GM15510 (cell line): ENCODE measurements around the gene PITHD1.

Experiments
- POLR2A ChIP-seq: IDR thresholded peaks from 3 replicates; pipeline ENCODE4 v1.6.1; 2011; ENCODE audit warnings: borderline replicate concordance; ENCODE audit not compliant: insufficient read length; ENCODE audit errors: extremely low read depth

PITHD1 gene

DNA sequence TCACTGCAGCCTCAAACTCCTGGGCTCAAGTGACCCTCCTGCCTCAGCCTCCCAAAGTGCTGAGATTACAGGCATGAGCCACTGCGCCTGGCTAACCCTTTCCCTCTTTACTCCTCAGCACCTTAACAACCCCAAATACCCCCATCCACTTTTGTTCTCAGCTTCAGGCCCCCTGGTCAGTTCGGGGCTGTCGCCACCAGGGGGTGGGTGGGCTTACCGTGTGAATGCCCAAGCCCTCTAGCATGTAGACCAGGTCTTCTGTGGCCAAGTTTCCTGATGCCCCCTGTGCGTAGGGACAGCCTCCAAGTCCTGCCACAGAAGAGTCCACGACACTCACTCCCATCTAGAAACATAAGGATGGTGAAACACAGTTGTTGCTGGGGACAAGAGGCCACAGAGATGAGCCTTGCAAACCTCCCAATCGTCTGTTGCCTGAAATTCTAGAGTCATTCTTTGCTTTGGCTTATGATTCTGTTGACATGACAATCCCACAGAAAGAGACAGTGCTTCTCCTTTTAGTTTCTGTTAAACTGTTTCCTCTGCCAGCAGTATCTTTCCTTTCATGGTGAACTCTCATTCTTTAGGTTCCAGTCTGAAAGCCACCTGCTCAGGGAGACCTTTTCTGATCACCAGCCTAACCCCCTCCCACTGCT, 26.1 kb downstream of the PITHD1 start:
- no peak for TF ChIP-seq POLR2A

DNA sequence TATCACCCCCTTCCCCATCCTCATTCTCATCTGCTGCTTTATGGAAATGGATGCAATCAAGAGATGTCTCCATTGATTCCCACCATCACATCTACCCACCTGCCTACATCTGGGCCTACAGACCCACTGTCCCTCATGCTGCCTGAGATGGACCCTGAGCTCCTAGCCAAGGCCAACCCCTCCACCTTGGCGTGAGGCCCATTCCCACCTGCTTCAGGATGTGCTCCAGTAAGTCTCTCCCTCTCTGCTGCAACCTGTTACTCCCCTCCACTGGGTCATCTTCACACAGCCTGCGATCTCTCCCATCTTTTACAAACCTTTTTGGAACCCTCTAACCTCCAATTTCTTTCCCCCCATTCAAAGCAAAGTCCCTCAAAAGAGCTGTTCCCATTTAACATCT, 26.8 kb downstream of the PITHD1 start:
- TF ChIP-seq POLR2A: no peak

DNA sequence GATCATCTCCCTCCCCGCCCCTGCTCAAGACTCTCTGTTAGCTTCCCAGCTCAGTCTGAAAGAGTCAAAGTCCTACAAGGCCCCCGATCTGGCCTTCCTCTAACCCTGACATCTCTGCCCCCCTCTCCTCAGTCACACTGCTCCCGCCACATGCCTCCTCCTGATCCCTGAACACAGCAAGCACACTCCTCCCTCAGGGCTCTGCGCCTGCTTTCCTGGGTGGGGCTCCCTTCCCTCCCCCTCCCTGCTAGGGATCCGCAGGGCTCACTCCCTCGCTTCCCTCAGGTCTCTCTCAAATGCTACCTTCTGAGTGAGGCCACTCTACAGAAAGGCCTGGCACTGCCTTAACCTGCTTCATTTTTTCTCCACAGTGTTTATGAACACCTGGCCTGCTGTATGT, 28.1 kb downstream of the PITHD1 start:
- no peak for TF ChIP-seq POLR2A

DNA sequence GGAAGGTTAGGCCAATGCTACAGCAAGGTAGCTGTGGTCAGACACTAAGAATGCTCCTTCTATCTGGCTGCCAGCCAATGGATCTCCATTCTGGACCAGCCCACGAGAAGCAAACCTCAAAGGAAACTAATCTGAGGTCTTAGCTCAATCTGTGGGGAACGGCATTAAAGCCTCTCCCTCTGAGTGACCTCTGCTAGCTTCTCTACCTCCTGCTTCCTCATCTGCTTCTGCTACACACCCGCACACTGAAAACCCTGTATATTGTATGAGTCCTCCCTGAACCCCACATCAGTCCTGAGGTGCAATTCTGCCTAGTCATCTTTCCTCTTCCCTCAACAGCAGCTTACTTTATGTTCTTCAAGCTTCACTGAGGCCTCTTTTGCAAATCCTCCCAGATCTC, 29.2 kb downstream of the PITHD1 start:
- no peak for TF ChIP-seq POLR2A

- no peak for TF ChIP-seq POLR2A
These were observed 31.5 kb downstream of the PITHD1 start for GRCh38 chr1:23809751-23810171.

- TF ChIP-seq POLR2A: no peak
These were observed 32.8 kb downstream of the PITHD1 start for GRCh38 chr1:23810818-23811540.

- TF ChIP-seq POLR2A: no peak
These were observed 35.8 kb downstream of the PITHD1 start for GRCh38 chr1:23814016-23814415.

DNA sequence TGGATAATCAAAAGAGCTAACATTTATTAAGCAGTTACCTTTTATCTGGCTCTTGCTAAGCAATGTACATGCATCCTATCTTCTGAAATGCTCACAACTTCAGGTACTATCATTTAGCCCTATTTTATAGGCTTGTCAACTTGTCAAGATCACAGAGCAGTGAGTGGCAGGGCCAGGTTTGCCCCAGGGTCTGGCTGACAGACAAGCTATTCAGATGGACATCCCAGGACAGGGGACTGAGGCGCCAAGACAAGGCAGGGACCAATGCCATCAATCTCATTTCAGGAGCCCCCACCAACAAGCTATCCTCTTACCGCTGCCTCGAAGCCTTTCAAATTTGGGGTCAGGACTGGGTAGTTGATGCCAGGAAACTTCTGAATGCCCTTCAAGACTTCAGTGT, 38.1 kb downstream of the PITHD1 start:
- no peak for TF ChIP-seq POLR2A

DNA sequence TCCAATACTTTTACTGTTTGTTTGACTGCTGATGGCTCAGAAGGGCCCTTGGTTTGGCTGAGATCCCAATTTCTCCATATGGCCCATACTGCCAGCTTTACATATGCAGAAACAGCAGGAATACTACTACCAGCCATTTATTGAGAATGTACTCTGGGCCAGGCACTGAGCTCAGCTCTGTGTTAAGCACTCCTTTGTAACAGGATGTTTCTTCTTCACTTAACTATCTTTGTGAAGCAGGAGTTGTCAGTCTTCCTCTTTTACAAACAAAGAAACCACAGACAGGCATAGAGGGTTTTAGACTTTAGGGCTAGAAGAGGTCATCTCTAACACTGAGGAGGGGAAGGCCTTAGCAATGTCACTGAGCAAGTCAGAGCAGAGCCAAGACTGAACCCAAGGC, 38.7 kb downstream of the PITHD1 start:
- TF ChIP-seq POLR2A: no peak

DNA sequence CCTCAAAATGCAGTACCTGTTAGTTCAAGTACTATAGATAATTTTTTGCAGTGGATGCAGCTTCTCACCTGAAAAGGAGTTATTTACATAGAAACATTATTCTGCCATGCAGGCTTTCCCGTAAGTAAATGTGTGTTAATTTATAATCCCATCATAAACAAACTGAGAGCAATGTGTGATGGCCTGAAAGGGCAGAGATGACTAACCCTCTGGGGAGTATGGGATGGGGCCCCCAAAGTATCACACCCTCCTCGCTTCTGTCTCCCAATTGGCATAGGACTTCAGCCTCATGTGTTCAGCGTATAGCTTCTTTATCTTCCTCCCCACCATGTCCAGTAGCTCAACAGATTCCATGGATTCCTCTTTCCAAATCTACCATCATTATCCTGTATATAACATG, 39.4 kb downstream of the PITHD1 start:
- TF ChIP-seq POLR2A: no peak

DNA sequence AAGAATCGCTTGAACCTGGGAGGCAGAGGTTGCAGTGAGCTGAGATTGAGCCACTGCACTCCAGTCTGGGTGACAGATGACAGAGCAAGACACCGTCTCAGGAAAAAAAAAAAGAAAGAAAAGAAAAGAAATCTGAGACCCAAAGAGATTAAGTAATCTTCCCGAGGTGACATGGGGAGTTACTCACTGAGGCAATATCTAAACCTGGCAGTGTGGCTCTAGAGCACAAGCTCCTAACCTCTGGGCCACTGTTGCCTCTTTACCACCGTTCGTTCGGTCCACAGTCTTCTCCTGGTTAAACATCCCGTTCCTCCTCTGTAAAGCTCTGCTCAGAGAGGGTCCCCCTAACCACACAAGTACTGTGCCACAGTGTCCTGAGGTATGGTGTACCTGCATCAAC, 45.5 kb downstream of the PITHD1 start:
- TF ChIP-seq POLR2A: no peak

- no peak for TF ChIP-seq POLR2A
These were observed 46.5 kb downstream of the PITHD1 start for GRCh38 chr1:23824711-23825075.

- peak; percentile 95 for TF ChIP-seq POLR2A
These were observed 47.0 kb downstream of the PITHD1 start, which contains the start of gene HMGCL for GRCh38 chr1:23825076-23825761. Gene HMGCL (minus strand): TSS chr1:23825429. CDS start chr1:23825415, 14 bp downstream.

DNA sequence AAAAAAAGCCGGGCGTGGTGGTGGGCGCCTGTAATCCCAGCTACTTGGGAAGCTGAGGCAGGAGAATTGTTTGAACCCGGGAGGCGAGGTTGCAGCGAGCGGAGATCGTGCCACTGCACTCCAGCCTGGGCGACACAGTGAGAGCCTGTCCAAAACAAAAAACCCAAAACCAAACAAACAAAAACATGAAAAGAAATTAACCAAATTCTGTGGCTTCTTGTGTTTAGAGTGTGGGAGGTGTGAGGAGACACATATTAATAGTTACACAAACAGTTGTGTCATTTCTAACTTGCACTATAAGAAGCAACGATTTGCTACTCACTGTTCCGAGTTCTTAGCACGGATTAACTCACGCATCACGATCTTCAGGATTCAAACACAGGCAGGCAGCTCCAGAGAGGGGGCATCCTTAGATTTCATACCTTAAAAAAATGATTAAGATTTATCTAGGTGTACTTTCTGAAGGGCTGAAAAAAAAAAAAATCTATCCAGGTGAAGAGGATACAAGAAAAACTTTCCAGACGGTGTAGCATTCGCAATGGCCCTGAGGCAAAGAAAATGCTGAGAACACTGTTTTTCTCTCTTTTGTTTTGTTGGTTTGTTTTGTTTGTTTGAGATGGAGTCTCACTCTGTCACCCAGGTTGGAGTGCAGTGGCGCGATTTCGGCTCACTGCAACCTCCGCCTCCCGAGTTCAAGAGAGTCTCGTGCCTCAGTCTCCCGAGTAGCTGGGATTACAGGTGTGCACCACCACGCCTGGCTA, 47.7 kb downstream of the PITHD1 start:
- TF ChIP-seq POLR2A: no peak

DNA sequence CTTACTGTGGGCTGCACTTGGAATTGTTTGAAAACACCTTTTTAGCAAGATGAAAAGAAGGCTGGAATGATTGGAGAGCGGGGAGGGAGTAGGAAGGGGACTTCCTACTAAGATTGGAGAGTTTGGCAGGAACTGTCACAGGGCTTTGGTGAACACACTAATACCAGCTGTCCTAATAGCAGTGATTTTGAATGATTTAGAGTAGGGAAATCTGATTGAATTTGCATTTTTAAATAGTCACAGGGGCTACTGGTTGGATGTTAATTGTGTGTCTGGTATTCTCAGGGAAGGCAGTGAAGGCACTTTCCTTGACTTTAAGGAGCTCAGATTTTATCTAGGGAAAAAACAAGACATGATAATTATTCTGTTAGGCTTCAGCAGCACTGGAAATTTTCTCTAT, 49.5 kb downstream of the PITHD1 start:
- no peak for TF ChIP-seq POLR2A
